ENCODE measurements around the gene MARCHF3.

DNA sequence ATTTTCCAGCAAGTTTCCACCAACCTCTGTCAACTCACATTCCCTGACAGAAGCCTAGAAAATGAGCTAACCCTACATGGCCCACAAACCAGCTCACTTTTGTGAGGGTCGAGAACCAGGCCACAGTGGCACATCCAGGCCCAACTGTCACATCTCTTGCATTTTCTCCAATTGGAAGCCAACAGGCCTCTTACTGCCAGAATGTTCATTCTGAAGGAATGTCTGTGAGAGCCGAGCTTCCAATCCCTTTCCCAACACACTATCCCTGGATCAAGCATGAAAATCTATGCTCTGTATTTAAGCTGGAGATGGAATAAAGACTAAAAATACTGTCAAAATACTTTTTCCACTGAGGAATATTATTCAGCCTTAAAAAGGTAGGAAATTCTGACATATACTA is 20.0 kb downstream of the MARCHF3 start:
- TF ChIP-seq, protein P1, sequence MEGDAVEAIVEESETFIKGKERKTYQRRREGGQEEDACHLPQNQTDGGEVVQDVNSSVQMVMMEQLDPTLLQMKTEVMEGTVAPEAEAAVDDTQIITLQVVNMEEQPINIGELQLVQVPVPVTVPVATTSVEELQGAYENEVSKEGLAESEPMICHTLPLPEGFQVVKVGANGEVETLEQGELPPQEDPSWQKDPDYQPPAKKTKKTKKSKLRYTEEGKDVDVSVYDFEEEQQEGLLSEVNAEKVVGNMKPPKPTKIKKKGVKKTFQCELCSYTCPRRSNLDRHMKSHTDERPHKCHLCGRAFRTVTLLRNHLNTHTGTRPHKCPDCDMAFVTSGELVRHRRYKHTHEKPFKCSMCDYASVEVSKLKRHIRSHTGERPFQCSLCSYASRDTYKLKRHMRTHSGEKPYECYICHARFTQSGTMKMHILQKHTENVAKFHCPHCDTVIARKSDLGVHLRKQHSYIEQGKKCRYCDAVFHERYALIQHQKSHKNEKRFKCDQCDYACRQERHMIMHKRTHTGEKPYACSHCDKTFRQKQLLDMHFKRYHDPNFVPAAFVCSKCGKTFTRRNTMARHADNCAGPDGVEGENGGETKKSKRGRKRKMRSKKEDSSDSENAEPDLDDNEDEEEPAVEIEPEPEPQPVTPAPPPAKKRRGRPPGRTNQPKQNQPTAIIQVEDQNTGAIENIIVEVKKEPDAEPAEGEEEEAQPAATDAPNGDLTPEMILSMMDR (IDR thresholded peaks at IDR 0.05 in 2 of 3, conservative IDR thresholded peaks at IDR 0.05 in 1 of 3; ENCODE audit: control insufficient read depth in 2 of 3, extremely low read depth in 1 of 3, insufficient read depth in 1 of 3, low read depth in 3 of 3, low read length in 3 of 3) = no peak
- TF ChIP-seq MTA3 (IDR thresholded peaks at IDR 0.05; ENCODE audit: borderline replicate concordance, low read length) (no peak), MAX (IDR thresholded peaks at IDR 0.05; ENCODE audit: low read depth, low read length) (no peak), MYC (IDR thresholded peaks at IDR 0.05; ENCODE audit: insufficient read depth, insufficient read length, insufficient replicate concordance, low read length, severe bottlenecking) (no peak), CBX5 (IDR thresholded peaks at IDR 0.05; ENCODE audit: low read depth) (no peak), TAF1 (IDR thresholded peaks at IDR 0.05; ENCODE audit: borderline replicate concordance, low read depth, low read length) (no peak), ZNF217 (IDR thresholded peaks at IDR 0.05) (no peak), KAT2A (conservative IDR thresholded peaks at IDR 0.05; ENCODE audit: control insufficient read depth, low read depth, low read length) (no peak), SREBF1 (IDR thresholded peaks at IDR 0.05; ENCODE audit: low read length) (no peak)

All from GM12878 (cell line).